GM12875 (cell line): ENCODE measurements around the gene PAX3.

Experiments
- H3K4me3 ChIP-seq: one replicate; pipeline ENCODE4 v1.5.1; 2011; ENCODE audit warnings: low read depth, low read length, control low read depth
- CTCF ChIP-seq: IDR thresholded peaks from 2 replicates; pipeline ENCODE4 v1.5.1; 2011; ENCODE audit warnings: low read depth, mild to moderate bottlenecking, control low read depth, inconsistent platforms, low read length, moderate library complexity, borderline replicate concordance; ENCODE audit not compliant: insufficient read depth

The PAX3 gene

GRCh38 chr2:222318026-222318711 lies 19.4 kb upstream of the PAX3 start:
- peak overlapping the region; percentile 53 for H3K4me3 ChIP-seq
- peak; percentile 40; the same call in 1 of the 2 replicates for TF ChIP-seq CTCF

DNA sequence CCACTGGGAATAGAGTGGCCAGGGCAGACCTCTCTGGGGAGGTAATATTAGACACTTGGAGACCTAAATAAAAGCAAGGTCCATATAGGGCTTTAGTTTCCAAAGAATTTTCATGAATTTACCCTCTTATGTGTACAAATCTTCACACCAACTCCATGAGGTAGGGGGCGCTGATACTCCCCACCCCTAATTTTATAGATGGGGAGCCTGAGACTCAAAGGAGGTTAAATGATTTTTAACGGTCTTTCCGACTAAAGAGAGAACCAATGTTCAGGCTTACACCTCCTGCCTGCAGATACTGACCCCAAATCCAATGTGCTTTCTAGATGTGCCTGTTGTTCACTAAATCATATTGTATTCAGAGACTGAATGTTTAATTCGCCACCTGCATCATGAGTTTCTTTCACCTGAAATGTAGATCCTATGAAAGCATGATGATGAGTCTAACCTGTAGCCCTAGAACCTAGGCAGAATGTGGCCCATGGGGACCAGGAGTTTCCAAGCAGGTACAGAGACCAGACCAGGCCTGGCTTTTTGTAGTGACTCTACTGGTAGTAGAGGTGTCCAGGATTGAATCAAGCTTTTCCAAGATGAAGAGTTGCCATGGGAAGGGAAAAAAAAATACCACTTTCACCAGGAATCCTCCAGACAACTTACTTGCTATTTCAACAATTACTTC lies 16.8 kb upstream of the PAX3 start:
- H3K4me3 ChIP-seq, result no peak overlapping the region
- no peak for TF ChIP-seq CTCF

GRCh38 chr2:222313816-222314215 lies 15.0 kb upstream of the PAX3 start:
- no peak for TF ChIP-seq CTCF
- H3K4me3 ChIP-seq, result no peak overlapping the region

DNA sequence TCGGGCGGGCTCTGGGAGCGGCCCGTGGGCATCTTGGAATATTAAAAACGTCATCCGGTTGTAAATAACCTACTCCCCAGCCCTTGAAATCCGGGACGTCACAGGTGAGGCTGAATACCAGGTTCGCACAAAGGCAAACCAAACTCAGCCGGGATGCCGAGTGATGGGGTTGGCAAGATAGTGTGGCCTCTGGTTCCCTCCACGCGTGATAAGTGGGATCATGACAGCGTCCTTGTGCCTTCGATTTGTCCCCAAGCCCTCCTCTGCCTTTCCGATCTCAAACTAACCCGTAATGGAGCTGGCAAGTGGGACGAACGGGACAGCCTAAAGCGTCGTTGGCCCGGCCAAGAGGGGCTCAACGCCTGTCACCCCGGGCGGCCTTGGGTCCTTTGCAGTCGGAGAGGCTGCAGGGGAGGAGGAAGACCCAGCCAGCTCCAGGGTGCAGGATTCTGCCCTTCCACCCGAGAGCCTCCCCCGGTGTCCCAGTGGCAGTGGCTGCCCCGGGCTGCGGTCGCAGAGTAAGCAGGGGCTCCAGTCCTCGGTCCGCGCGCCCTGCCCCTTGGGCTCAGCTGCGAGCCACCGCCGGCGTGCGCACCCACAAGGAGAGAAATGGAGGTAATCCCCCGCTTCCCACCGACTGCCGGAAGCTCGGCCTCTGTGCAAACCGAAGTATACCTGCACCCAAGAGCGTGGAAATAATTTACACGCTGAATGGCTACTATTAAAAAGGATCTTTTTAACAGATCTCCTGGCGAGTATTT lies 13.4 kb upstream of the PAX3 start:
- no peak overlapping the region for H3K4me3 ChIP-seq
- no peak for TF ChIP-seq CTCF

DNA sequence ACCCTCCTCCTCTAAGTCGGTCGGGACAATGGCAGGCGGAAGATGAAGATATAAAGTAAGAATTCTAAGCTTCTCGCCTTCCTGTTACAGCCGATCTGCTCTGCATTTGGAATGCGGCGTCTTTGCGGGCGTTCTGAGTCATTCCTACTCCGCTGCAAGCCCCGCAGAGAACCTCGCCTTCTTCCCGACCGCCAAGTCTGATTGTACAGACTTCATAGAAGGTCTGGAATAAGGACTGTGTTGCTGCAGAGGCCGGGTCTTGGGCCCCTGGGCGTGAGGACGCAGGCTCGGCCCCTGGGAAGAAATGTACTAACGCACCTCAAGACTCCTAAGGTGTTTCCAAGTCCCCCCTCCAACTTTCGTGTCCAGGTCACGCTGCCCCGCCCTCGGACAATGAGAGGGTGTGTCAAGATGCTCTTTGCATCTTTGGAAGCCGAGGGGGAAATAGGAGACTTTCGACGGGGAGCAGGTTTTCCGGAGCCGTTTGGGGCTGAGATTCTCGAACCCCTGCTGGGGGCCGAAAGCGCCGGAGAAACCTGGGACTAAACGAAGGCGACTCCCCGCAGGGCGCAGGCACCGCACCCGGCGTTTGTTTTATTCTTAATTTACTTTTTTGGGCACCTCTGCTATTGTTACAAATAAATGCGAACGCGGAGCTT lies 12.7 kb upstream of the PAX3 start:
- no peak overlapping the region for H3K4me3 ChIP-seq

More for the DNA sequence above, 12.7 kb upstream of the PAX3 start:
- no peak for TF ChIP-seq CTCF
